HG03103 (cell line): ENCODE data around the gene DNAJC8.
A peak's percentile ranks its signal among the peaks of the same experiment; 100 is the strongest.

Source experiments
- ATAC-seq: cut with Tn5 transposase; IDR thresholded peaks from one replicate; pipeline ENCODE4 v1.9.1; 2021; ENCODE audit warnings: low read depth; ENCODE audit not compliant: unreplicated experiment

The DNAJC8 gene, protein sequence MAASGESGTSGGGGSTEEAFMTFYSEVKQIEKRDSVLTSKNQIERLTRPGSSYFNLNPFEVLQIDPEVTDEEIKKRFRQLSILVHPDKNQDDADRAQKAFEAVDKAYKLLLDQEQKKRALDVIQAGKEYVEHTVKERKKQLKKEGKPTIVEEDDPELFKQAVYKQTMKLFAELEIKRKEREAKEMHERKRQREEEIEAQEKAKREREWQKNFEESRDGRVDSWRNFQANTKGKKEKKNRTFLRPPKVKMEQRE

DNA sequence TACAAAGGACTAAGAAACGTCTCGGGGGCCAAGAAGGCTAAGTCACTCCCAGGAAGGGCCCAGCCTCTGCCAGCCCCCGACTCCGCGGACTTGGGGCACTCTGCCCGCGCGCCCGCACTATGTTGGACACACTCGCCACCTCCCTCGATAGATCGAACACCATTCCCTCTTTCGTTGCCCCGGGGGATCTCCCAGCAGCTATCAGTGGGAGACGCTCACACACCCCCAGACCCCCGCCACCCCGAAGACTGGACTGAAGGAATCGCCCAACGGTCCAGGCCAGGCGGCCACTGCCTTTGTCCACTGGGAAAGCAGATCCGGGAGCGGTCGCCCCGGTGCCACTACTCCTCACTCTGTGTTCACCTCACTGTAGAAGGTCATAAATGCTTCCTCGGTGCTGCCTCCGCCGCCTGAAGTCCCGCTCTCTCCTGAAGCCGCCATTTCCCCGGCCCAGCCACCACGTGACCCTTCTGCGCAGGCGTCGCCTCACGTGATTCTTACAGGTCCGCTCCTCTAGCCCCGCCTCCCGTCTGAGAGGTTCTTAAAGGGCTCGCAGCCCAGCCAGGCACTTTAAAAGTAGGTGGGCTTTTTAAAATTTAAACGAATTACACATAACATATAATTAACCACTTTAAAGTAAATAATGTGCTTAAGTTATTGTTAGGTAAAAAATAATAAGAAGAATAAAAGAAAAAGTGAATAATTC lies at the start of gene DNAJC8:
DNAJC8 (minus strand) TSS at position 472 of the 706 bp plus-strand sequence; CDS start at position 441, 31 bp downstream.
- peak; percentile 57 for ATAC-seq

DNA sequence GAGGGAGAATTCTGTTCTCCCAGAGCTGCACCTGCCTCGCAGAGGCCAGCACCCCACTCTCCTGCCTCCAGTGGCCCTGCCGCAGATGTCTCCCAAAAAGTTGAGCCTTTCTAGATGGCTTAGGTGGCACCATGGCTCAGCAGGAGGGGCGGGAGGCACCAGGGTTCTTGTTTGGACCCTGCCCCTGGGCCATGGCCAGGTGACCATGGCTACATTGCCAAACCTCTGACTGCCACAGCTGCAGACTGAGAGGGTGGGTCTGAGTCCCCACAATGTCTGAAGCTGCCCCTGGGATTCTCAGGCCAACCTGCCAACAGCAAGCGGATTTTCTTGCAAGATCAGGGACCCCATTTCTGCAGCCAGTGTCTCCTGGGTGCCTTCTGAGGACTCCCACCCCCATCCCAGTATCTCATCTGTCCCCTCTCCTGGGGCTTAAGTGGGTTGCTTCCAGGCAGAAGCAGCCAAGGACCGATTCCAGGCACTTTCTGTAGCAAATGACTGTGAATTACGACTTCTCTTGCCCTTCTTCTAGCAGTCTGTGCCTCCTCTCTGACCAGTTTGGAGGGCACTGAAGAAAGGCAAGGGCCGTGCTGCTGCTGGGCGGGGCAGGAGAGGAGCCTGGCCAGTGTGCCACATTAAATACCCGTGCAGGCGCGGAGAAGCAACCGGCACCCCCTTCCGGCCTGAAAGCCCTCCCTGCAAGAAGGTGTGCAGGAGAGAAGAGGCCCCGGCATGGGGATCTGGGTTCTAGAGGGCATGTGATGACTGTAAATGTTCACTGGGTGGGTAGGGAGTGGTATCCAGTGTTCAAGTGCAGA lies 49.0 kb upstream of the DNAJC8 start:
- no peak for ATAC-seq

DNA sequence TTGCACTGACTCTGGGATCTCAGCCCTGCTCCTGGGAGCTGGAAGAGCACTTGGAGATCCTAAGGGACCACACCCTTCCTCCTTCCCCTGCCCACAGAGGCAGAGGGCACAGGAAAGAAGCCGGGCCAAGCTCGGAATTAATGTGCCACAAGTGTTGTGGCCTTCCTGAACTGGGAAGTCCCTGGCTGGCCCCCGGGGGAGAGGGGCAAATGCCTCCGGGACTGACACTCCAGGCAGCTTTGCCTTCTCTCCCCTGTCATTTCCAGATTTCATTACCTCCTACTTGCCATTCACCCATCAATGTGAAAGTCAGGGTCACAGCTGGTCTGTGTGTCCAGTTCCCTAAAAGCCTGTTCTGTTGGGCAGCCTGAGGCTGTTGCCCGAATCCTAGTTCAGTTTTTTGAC lies 48.1 kb upstream of the DNAJC8 start:
- no peak for ATAC-seq

DNA sequence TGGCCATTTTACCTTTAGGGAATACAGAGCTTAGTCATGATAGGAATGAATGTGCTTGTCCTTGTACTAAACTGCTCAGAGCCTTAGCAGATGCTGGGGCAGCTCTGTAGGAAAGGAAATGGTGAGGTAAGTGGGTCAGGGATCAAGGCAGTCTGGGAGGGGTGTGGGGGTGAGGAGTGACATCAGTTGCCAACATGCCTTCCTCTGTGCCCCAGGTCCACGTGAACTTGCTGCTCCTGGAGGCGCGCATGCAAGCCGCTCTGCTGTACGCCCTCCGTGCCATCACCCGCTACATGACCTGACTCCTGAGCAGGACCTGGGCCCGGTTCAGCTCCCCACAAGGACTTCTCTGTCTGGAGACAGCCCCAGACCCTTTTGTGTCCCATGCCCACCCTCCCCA lies 47.7 kb upstream of the DNAJC8 start:
- ATAC-seq = no peak

DNA sequence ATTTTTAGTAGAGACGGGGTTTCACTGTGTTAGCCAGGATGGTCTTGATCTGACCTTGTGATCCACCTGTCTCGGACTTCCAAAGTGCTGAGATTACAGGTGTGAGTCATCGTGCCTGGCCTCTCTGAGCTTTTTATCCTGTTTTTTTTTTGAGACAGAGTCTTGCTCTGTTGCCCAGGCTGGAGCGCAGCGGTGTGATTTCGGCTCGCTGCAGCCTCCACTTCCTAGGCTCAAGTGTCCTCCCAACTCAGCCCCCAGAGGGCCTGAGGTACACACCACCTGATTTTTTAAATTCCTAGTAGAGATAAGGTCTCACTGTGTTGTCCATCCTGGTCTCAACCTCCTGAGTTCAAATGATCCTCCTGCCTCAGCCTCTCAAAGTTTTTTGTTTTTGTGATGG lies 46.9 kb upstream of the DNAJC8 start:
- no peak for ATAC-seq

DNA sequence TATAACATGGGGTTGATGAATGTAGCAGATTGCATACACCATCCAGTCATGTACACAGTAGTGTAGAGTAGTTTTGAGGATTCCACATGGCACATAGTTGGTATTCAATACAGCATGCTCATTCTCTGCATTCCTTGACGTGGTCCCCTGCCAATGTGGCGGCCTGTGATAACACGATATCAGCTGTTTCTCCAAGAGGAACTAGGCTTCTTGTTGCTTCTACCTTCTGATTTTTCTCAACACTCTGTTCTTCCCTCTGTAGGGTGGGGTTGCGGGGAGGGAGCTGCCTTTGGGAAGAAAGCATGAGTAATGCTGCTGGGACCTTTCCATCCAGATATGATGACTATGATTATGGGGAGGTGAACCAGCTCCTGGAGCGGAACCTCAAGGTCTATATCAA lies 45.9 kb upstream of the DNAJC8 start:
- no peak for ATAC-seq

DNA sequence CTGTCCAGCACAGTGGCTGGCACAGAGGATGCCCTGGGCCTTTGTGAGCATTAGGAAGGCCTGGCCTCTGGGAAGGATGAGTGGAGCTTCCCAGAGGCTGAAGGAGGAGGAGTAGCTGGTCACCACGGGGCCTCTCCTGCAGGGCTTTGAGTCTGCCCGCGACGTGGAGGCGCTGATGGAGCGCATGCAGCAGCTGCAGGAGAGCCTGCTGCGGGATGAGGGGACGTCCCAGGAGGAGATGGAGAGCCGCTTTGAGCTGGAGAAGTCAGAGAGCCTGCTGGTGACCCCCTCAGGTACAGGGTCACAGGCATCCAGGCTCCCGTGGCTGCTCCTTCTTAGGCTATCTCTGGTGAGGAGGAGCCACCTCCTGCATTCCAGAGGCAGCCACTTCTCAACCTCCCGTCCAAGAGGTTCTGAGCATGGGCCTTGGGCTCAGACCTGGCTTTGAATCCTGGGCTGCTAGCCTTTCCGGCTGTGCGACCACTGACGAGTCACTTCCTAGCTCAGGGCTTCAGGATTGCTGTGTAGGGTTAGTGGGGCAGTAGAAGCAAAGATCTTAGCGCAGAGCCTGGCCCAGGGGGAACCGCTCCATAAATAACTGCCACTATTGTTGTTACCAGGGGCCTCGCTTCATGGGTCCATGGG lies 40.5 kb upstream of the DNAJC8 start:
- no peak for ATAC-seq

DNA sequence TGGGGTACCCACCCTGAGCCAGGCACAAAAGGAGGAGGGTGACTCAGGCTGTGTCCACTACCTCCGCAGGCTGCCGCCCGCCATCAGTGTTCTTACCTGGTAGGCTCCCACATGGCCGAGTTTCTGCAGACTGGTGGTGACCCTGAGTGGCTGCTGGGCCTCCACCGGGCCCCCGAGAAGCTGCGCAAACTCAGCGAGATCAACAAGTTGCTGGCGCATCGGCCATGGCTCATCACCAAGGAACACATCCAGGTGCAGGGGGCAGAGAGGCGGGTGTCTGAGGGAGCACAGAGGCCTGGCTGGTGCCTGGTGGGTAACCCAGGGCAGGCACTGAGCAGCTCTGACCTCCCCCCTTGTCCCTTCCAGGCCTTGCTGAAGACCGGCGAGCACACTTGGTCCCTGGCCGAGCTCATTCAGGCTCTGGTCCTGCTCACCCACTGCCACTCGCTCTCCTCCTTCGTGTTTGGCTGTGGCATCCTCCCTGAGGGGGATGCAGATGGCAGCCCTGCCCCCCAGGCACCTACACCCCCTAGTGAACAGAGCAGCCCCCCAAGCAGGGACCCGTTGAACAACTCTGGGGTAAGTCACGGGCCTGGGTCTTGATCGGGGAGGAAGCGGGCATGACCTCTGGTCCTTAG lies 39.5 kb upstream of the DNAJC8 start:
- ATAC-seq = no peak

DNA sequence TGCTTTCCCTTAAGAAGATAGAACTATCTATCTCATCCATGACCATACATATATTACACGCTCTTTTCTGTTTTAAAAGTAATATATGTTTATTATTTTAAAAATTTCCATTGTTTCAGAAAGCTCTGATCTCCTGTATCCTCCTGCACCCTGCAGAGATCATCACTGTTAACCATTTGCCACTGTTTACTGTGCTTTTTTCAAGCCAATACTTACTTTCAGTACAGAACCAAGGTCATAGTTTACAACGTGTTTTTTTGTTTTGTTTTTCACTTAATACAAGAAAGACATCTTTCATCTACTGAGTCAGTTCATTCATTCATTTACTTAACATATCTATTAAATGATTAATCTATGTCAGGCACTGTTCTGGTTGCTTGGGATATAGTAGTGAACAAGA lies 36.7 kb upstream of the DNAJC8 start:
- ATAC-seq = no peak

DNA sequence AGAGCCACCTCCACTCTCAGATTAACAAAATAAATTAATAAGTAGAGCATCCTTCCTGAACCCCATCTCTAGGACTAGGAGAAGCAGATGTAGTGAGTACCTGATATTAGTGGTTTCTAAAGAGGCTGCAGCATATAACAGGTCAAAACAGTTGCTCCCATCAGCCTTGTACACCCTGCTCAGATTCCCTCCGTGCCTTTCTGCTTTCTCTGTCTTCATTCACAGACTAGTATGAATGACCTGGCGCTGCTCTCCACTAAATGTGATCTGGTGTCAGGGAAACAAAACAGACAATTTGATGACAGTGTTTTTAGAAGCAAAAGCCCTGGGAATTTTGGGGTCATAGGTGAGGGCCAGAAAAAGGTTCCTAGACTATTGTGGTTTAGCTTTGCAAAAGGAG lies 34.8 kb upstream of the DNAJC8 start:
- ATAC-seq = no peak

DNA sequence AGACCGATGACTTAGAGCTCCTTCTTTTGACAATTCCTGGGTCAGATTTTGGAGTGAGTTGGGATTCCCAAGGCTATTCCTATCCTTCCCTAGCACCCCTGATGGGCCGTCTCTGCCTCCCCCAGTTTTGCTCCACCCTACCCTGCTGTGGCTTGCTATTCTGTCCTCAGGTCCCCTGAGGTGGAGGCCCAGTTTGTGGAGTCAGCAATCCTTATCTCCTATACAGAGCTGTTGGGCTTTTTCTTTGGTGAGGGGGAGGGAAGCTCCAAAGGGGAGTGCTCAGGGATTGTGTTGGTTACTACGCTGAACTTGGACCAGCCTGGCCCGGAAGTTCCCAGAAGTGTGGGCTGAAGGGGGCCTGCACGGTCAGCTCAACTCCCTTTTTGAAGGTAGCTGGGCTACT lies 34.1 kb upstream of the DNAJC8 start:
- ATAC-seq = no peak

DNA sequence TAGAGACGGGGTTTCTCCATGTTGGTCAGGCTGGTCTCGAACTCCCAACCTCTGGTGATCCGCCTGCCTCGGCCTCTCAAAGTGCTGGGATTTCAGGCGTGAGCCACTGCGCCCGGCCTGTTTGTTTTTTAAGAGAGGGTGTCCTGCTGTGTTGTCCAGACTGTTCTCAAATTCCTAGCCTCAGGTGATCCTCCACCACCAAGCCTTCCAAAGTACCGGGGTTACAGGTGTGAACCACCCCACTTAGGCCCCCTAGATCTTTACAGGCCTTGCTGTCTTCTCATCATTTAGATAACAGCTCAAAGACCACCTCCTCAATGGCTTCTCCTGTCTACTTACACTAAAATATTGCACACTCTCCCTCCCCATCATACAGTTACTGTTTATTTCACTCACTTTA lies 32.7 kb upstream of the DNAJC8 start:
- no peak for ATAC-seq

DNA sequence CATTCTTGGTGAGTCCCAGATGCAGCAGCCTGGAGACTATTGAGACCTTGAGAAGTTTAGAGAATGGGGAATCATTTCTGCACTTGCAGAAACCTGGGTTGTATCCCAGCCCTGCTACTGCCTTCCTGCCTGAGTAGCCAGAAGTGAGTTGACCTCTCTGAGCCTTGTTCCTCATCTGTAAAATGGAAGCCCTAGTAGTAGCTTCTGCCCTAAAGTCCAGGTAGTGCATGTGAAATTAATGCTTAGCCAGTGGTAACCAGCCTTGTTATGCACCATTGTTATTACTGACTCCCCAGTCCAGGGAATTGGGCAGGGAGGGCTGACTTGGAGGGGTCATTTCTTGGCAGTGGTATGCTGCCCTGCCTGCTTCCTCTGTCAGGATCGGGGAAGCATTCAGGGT lies 32.1 kb upstream of the DNAJC8 start:
- ATAC-seq = no peak

DNA sequence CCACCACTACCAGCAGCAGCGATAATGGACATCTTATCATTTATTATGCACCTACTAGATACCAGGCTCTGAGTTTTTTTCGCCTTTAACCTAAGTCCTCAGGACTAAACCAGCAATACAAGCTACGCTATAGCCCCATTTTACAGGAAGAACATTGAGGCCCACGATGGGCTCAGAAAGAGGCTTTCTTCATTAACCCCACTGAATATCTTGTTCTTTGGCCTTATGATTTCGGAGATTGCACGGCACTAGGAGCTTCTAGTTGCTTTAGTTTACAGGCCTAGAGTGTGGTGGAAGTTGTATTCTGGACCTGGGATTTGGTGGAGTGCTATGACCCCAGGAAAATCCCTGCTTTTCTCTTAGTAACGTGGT lies 28.0 kb upstream of the DNAJC8 start:
- no peak for ATAC-seq

DNA sequence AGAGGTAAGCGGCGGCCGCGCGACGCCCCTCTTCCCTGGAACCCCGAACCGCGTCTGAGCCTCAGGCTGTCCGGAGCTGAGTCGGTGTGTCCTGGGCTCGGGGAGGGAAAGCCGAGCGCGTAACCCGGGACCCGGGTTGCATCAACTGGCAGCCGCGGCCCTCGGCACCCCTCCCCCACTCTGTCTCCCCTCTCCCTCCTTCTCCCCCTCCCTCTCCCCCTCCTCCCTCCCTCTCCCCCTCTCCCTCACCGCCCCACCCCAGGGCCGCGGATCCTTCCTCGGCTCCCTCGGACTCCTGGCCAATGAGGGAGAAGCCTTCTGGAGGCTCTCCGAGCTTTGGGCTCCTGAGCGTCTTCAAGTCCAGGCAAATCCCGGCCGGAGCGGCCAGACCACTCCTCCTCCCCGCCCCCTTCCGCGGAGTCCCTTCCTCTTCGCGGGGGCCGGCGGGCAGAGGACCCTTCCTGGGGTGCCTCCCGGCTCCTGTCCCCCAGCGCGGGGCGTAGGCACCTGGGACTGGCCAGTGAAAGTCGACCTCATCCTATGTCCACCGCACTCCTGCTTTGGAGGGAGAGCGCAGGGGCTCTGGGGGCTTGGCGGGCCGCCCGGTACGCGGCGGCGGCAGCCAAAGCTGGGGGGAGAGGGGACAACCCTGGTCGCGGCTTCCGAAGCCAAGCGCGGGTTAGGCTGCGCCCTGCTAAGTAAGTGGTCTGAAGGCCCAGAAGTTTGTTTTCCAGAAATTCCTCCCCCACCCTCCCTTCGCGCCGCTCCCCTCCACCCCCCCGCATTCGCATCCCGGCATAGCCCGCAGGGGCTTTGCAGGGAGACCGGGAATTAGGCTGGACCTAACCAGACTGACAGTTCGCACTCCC lies 27.3 kb upstream of the DNAJC8 start:
- no peak for ATAC-seq

DNA sequence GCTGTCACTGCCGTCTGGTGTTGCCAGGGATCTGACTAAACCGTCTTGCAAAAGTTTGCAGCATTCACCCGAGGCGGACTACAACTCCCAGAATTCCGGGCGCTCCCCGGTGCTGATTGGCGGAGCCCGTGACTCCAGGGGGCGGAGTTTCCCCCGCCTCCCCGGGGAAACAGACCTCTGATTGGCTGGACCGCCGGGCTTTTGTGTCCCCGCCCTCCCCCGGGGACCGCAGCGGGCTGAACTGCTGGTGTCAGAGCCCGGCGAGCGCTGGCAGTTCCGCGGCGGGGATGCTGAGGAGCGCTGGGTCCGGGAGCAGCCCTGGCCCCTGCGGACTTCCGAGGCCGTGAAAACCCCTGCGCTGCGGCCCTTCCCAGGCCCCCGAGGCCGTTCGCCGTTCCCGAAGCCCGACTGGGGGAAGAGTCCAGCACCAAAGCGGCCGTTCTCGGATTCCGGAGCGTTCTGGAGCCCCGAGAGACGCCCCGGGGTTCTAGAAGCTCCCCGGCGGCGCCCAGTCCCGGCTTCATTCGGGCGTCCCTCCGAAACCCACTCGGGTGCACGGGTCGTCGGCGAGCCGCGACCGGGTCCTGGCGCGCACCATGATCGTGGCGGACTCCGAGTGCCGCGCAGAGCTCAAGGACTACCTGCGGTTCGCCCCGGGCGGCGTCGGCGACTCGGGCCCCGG lies 26.6 kb upstream of the DNAJC8 start, which contains the start of gene SESN2:
SESN2 (plus strand) TSS at position 267 of the 682 bp plus-strand sequence; CDS start at position 597, 330 bp downstream.
- ATAC-seq = peak; percentile 89

DNA sequence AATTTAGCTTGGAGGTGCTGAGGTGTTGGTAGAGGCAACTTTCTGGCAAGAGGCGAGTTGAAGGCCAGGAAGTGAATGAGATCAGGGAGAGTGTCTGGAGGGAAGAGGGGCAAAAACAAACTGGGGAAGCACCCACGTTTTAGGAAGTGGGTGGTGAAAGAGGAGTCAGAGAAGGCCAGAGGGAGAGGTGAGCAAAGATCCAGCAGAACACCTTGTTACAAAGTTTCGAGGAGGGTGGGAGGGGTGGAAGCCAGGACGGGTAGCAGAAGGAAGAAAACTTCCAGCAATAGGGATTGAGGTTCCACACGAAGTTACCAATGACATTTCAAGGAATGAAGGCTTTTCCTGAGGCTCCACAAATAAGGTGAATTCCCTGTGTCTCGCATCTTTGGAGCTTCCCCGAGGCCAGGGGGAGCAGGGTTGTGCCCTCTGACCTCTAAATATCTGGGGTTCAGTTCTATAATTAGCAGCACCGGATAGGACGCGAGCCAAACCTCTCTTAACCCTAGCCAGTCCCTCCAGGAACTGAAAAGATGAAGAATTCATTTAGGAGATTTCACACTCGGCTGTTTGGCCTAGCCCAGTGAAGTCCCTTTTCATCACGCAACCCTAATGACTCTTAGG lies 25.9 kb upstream of the DNAJC8 start:
- ATAC-seq = no peak

DNA sequence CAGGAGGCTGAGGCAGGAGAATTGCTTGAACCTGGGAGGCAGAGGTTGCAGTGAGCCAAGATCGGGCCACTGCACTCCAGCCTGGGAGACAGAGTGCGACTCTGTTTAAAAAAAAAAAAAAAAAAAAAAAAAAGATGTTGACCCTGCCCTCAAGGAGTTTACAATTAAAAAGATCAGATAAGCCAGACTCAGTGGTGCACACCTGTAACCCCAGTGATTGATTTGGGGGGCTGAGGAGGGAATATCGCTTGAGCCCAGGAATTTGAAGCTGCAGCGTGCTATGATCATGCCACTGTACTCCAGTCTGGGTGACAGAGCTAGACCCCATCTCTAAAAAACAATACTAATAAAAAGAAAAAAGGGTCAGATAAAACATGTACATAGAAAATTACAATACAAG lies 24.9 kb upstream of the DNAJC8 start:
- no peak for ATAC-seq
